HG02852 (cell line): ENCODE data around the gene HSD3B7.

Source experiments
- ATAC-seq: cut with Tn5 transposase; IDR thresholded peaks from one replicate; pipeline ENCODE4 v1.9.1; 2021; ENCODE audit warnings: mild to moderate bottlenecking, moderate library complexity; ENCODE audit not compliant: unreplicated experiment

Gene HSD3B7

GRCh38 chr16:30982548-30983288, 2.3 kb upstream of the HSD3B7 start:
- ATAC-seq: no peak

- no peak for ATAC-seq
Observed at GRCh38 chr16:30983289-30983889, 1.6 kb upstream of the HSD3B7 start.

GRCh38 chr16:30983898-30984610, 953 bp upstream of the HSD3B7 start:
- no peak for ATAC-seq

- no peak for ATAC-seq
Observed at GRCh38 chr16:30985401-30986128, 558 bp downstream of the HSD3B7 start.

DNA sequence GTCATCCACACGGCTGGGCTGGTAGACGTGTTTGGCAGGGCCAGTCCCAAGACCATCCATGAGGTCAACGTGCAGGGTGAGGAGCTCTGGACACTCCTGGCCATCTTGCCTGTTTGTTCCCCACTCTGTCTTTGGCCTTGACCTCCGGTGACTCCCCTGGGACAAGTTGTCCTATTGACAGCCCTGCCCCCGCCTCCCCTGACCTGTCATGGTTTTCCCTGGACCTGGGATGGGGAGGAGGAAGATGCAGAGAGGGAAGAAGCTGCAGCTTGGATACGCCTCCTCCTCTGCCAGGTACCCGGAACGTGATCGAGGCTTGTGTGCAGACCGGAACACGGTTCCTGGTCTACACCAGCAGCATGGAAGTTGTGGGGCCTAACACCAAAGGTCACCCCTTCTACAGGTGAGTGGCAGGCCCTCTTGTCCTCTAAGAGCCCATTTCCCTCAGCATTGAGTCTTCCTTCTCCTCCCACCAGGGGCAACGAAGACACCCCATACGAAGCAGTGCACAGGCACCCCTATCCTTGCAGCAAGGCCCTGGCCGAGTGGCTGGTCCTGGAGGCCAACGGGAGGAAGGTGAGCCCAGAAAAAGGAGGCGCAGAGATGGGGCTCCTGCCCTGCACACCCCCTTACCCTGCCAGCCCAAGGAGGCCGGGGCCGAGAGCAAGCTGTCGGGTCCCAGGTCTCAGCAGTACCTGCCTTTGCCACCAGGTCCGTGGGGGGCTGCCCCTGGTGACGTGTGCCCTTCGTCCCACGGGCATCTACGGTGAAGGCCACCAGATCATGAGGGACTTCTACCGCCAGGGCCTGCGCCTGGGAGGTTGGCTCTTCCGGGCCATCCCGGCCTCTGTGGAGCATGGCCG, 1.4 kb downstream of the HSD3B7 start:
- ATAC-seq: no peak

DNA sequence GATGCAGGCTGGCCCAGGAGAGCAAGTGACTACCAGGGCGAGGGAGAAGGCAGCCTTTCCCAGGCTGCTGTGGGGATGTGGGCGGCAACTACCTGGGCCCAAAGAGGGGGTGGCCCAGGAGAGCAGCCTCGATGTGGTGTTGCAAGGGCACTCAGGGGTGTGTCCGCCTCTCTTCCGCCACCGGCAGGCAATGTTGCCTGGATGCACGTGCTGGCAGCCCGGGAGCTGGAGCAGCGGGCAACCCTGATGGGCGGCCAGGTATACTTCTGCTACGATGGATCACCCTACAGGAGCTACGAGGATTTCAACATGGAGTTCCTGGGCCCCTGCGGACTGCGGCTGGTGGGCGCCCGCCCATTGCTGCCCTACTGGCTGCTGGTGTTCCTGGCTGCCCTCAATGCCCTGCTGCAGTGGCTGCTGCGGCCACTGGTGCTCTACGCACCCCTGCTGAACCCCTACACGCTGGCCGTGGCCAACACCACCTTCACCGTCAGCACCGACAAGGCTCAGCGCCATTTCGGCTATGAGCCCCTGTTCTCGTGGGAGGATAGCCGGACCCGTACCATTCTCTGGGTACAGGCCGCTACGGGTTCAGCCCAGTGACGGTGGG, 2.7 kb downstream of the HSD3B7 start:
- no peak for ATAC-seq

DNA sequence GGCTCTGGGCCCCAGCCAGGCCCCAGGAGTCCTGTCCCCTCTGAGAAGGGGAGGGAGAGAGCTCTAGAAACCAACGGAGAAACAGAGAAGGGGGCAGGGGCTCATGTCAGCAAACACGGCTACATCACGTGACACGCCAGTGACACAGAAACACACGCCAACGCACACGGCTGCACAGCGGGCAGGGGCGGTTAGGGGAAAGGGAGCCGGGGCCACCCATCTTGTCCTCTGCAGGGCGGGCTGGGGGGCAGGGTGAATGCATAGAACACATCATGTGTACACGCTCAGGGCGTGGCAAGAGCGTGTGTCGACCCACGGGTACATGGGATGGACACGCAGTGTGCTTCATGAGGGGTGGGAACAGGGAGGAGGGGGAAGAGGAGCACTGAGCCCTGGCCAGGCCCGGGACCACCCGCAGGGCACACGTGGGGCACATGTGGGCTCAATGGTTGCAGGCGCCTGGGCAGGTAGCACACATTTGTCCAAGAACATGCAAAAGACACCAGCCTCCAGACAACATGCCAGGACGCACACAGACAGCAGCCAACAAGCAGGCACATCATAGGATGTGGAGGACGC, 4.6 kb downstream of the HSD3B7 start:
- no peak for ATAC-seq

DNA sequence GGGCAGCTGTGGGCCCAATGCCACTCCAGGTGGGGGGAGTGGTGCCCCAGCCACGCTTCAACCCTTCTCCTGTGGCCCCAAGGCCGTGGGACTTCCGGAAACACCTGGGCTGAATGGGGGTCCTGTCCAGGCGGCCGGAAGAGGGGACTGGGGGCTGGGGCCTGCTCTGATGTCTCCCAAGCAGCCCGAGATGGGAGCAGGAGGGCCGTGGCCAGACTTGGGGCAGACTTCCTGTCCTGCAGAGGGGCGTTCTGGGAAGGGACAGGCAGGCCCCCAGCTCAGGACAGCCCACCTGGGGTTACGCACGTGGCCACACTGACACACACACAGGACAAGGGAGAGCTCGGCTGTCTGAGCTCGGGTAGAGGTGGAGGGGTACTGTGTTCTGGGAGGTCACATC, 5.1 kb downstream of the HSD3B7 start:
- no peak for ATAC-seq

DNA sequence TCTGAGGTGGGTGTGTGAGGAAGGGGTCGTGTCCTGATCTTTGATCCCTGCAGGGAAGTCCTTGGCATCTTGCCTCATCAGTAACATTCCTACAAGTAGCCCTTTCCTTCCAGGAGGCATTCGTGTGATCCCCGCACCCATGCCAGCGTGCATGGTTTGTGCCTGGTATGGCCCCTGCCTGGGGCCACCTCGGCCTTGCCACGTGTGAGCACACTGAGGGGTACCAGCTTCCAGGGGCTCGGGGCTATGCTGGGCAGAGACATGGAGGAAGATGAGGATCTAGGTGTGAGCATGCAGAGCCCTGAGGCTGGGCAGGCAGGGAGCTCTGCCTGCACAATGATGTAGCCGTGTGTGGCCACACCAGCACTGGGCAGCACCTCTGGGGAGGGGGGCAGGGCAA, 6.0 kb downstream of the HSD3B7 start:
- no peak for ATAC-seq

DNA sequence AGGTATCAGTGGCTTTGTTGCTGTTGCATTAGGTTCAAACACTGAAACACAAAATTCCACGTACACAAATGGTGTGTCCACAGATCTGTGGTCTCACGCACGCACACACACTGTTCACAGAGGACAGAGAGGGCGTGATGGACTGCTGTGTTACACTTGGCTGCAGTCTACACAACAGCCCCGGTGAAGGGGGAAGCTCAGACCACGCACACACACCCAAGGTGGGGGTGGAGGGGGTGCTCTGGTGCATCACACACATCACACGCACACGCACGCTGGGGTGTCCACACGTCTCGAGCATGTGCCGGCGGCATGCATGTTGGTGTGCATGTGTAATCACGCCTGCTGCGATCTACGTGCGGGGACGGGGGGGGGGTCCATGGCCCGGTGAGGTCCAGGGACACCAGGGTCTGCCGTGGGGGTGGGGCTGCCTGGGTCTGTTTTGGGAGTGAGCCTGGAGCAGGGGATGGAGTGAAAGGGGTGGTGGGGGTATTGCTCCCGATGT, 7.3 kb downstream of the HSD3B7 start:
- ATAC-seq: no peak

DNA sequence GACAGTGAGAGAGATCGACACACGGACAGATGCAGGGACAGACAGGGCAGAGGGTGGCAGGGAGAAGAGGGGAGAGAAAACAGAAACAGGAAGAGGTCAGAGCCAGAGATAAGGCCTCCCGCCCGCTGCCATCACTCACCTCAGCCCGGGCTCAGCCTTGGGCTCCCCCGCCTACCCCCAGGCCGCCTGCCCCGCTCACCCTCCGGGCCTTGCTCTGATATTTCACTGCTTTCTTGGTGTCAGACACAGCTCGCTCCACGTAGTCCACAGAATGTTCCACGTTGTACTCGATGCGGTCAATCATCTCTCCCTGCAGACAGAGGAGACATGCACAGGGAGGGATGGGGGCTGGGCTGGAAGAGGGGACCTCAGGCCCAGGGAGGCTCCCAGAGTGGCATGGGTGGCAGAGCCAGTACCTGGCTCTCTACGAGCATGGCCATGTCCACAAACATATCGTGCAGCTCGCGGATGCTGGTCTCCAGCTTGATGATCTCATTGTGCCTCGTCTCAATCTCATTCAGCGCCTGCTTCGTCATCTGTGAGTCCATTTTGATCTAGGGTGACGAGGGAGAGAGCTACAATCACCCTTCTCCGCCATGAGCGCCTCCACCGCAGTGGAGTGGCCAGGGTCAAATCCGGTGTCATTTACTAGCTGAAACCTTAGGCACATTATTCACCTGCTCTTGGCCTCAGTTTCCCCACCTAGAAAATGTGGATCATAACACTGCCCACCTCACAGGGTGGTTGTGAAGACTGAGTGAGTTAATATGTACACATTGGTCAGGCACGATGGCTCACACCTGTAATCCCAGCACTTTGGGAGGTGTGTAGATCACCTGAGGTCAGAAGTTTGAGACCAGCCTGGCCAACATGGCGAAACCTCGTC, 8.2 kb downstream of the HSD3B7 start:
- ATAC-seq: no peak

DNA sequence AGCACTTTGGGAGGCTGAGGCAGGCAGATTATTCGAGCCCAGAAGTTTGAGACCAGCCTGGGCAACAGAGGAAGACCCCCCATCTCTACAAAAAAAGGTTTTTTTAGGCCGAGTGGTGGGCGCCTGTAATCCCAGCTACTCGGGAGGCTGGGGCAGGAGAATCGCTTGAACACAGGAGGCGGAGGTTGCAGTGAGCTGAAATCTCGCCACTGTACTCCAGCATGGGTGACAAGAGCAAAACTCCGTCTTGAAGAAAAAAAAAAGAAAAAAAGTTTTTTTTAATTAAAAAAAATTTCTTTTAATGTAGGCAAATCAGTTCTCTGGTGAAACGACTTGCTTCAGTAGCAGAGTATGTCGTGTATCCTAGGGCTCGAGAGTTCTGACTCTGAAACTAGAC, 10.9 kb downstream of the HSD3B7 start:
- no peak for ATAC-seq

DNA sequence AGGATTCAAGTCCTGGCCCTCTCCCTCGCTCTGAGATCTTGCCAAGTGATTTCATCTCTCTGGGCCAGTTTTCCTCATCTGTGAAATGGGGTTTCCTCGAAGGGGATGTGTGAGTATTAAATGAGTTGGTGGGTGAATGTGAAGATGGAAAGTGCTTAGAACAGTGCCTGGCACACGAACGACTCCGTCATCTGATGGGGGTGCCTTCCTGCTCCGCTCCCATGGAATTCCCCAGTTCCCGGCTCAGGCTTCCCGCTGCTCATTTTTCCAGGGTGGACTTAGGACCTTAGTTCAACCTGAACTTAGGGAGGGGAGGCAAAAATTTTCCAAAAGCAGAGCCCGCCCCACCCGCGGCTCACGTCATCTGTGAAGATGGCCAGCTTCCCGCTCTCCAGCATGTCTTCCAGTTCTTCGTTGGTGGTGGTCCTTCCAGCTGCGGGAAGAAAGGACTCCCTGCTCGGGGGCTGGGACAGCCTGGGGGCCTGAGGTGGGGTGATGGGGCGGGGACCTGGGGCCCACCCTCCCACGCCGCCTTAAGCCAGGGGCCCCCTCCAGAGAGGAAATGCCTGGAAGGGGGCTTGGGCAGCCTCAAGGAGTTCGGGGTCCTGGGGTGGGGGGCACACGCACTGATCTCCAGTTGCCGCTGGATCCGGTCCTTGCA, 11.4 kb downstream of the HSD3B7 start:
- no peak for ATAC-seq

DNA sequence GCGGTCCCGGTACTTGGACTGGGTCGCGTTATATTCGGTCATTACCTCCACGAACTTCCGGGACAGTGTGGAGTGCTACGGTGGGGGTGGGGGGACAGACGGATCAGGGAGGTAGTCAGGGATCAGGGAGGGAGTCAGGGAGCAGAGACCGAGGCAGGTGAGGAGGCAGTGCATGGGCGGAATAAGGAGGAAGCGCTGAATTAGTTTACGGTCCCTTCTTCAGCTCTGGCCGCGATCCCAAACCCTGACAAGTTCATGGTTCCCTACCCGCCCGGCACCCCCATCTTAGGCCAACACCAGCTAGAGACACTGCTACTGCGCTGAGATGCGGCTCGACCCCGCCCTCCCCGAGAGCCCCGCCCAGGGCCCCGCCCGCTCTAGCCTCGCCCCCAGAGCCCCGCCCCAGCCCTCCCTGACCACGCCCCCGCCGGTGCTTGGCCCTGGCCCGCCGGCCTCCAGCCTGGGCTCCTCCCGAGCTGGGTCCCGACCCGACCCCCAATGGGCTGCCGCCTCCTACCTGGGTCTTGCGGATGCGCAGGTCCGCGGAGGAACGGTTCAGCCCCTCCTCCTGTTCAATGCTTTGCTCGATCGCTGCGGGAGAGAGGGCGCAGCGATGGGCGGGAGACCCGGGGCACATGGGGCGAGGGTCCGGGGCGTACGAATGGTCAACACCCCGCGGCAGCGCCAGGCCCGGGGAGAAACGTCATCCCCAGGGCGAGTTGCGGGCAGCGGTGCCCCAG, 12.1 kb downstream of the HSD3B7 start:
- peak; percentile 81 for ATAC-seq

DNA sequence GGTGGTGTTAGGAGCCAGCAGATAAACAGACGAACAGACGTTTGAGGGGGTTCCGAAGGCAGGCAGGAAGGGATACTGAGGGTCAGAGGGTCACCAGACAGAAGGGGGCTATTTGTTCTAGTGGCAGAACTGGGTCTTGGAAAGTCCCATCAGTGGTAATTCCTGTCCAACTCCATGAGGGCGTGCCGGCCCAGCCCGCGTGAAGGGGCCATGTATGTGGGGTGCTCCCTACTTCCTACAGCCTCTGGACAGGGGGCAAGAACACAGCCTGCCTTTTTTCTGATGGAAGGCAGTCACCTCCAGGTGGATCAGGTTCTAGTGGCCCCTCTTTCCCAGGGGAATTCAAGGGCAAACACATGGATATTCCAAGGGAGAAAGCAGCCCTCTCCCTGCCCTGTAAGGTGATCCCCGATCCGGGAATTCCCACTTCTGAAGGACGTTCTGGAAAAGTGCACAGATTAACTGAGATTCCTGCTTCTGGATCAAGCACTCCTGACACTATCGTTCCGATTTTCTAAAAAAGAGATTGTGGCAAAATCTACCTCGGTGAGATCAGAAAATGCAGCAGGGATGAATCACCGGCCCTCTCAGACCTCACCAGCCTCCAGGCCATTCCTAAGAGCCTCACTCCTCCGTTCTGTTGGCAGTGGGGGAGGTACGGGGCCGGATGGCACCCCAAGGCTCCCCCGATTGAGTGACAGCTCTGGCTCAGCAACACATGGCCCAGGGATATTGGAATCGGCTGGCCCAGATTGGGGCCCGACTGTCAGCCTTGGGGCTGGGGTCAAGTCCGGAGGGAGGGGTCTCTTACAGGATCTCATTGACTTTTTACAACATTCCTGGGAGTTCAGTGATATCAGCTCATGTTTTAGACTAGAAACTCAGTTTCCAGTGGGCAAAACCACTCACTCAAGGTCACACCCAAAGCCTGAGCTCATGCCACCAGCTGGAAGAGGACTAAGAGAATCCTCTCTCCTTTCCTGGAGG, 13.0 kb downstream of the HSD3B7 start:
- ATAC-seq: no peak
